GM18520 (cell line): ENCODE measurements around the gene TLNRD1.

Experiments
- ATAC-seq: cut with Tn5 transposase; IDR thresholded peaks from one replicate; pipeline ENCODE4 v1.9.1; 2021; ENCODE audit not compliant: unreplicated experiment

The TLNRD1 gene

GRCh38 chr15:80977627-80978036 is 23.1 kb upstream of the TLNRD1 start:
- no peak for ATAC-seq

- no peak for ATAC-seq
These were observed 21.9 kb upstream of the TLNRD1 start for GRCh38 chr15:80978685-80979329.

DNA sequence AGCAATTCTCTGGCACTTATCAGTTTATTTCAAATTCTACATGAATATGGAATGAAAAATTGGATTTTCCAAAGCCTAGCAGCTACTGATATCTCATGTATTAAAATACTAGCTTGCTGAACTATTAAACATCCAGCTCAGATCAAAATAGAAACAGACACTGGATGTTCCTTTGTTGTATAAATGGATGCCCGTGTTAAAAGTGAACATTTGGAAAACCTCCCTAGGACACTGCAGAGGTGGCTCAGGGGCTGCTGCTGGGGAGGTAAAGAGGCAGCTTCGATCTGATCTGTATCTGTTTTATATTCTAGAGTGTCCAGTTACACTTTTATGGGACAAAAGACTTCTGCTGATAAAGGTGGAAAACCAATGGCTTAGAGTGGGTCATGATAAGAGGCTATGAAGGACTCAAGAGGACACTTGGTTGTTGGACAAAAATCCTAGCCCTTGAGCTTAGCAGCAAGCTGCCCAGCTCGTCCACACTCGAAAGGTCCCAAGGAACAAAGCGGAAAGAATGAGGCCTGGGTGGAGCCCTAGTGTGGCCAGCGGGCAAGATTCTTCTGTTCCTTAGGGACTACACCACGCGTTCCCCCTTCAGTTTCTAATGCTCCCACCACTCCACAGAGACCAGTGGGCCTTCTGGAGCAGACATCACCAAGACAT is 21.1 kb upstream of the TLNRD1 start:
- ATAC-seq = no peak

DNA sequence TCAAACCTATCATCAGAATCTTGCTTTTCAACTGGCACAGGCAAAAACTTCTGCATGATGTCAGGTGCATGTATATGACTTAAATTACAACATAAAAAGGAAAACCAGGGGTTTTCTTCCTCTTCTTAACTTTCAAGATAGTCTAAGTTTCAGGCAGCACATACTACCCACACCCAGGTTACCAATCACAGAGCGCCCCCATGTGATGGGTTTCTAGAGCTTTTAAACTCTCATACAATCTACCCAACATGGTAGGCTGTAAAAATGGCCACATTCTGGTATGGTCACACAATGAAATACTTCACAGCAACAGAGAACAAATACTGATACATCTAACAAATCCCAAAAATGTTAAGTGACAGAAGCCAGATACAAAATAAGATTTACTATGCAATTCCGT is 18.5 kb upstream of the TLNRD1 start:
- ATAC-seq = no peak

DNA sequence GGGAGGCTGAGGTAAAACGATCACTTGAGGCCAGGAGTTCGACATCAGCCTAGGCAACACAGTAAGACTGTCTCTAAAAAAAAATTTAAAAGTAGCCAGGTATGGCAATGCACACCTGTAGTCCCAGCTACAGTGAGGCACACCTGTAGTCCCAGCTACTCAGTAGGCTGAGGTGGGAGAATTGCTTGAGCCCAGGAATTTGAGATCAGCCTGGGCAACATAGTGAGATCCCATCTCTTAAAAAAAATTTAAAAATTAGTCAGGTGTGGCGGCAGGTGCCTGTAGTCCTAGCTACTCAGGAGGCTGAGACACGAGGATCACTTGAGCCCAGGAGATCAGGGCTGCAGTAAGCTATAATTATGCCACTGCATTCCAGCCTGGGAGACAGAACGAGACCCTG is 17.9 kb upstream of the TLNRD1 start:
- no peak for ATAC-seq

DNA sequence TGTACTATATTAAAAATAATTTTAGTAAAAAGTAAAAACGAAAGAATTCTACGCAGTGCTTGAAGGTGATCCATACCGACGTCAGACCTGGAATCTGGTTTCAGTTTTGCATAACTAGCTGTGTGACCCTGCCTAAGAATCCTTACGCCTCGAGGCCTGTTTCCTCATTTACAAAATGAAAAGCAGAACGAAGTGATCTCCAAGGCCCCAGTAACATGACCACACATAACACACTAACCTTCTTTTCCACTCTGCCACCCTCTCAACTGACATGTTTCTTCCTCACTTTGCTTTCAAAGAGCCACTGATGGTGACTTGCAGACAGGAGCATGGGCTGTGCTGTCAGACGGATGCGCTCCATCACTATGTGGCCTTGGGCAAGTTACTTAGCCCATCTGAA is 15.9 kb upstream of the TLNRD1 start:
- ATAC-seq = no peak

DNA sequence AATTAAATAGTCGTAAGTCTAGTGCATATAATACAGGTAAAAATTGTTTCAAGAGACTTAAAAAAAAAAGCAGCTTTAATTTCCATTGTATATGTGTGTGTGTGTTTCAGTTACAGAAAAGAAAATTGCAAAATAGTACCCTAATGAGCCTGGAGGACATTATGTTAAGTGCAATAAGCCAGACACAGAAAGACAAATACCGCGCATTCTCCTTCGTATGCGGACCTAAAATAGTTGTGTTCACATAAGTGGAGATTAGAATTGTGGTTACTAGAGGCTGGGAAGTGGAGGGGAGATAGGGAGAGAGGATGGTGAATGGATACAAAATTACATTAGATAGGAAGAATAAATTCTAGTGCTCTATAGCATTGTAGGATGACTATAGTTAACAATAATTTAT is 14.7 kb upstream of the TLNRD1 start:
- ATAC-seq = no peak

DNA sequence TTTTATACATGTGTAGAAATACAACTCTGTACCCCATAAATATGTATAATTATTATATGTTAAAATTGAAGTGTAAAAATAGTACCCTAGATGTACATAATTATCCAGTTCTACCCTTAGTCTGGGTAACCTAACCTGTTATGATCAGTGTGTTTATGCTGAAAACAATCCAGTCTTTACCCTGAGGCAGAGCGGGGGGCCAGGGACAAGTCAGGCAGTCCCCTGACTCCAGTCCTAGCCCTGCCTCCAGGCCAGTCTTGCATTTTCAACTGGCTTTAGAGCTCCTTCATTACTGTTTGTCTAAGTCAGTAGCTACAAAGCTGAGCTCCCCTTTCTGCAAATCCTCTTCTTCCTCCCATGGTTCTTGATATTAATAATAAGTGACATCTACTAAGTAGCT is 14.2 kb upstream of the TLNRD1 start:
- no peak for ATAC-seq

DNA sequence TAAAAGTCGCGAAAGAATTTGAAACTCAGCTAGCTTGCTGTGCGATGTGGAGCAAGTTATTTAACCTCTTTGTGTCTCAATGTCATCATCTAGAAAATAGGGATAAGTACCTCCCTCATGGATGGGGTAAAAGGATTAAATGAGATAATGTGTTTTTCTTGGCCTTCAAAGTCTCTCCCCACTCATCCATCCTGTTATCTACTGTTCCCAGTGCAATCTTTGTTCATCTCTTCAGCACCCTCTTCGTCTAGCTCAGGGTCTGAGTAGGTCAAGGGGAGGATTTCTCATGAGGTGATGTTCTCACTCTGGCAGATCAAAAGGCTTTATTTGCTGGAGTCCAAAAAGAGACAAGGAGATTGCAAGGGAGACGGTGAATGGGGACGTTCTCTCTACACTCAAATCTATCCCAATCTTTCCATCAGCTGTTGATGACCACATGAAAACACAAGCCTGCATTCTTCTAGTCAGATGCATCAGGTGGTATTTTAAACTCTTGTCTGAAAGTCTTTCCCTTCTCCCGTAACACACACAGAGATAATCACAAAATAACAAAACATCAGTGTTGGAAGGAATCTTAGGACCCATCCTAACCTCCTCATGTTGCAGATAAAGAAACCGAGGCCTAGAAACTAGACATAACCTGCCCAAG is 12.5 kb upstream of the TLNRD1 start:
- ATAC-seq = no peak

GRCh38 chr15:80989081-80989517 is 11.6 kb upstream of the TLNRD1 start:
- no peak for ATAC-seq

DNA sequence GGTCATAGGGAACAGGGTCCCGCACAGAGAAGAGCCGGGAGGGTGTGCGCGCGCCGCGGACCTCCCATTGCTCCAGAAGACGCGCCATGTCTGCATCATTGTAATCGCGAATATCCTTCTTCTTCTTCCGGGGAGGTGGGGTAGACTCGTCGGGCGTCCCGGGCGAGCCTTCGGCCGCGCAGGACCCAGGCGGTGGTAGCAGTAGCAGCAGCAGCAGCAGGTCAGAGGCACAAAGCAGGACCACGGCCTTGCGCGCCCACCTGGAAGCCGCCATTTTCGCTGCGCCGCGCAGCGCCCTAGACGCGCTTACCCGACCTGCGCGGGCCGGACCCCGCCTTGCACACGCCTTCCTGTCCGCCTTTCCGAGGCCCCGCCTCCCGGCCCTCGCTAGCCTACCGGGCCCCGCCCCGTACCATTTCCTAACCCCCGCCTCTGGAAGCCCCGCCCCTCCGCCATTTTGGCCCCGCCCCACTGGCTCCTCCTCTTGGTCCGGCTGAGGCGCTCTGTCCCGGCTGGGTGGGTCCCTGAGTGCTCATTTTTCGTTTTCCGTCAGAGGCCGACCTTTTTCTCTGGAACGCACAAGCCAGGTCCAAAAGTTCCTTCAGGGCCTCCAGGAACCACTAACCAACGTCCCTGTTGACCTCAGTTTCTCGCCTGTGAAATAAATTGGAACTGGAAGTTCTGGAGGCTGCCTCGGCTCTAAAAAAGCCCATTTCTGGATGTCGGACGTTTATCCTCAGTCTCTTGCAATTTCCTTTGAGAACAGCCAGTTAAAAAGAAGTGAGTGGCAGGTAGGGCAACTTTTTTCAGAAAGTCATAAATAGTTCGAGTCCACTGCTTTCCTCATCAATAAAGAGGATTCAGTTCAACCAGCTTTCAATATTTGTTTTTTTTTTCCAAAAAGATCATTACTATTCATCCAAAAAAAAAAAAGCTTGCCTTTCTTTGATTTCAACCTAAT is 10.9 kb upstream of the TLNRD1 start, which contains the start of gene MESD:
MESD (minus strand) TSS at position 302 of the 961 bp plus-strand sequence; CDS start at position 274, 28 bp downstream.
- peak; percentile 87 for ATAC-seq

GRCh38 chr15:80990955-80991354 is 9.8 kb upstream of the TLNRD1 start:
- no peak for ATAC-seq

GRCh38 chr15:80991421-80991820 is 9.3 kb upstream of the TLNRD1 start:
- ATAC-seq = no peak

DNA sequence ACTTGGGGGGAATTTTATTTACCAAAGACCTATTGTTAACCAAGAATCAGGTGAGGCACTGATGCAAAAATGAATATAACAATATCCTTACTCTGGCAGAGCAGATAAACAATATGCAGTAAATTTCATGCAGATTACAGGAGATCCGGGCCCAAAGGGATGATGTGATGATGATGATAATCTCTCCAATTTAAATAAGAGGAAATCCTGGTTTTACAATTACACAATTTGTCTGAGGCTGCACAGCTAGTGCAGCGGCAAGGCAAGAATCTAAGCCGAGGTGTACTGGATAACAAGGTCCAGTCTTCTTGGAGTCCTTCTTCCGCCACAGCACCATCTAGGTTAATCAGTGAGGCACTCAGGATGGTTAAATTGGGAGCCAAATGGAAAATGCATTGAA is 8.7 kb upstream of the TLNRD1 start:
- no peak for ATAC-seq

DNA sequence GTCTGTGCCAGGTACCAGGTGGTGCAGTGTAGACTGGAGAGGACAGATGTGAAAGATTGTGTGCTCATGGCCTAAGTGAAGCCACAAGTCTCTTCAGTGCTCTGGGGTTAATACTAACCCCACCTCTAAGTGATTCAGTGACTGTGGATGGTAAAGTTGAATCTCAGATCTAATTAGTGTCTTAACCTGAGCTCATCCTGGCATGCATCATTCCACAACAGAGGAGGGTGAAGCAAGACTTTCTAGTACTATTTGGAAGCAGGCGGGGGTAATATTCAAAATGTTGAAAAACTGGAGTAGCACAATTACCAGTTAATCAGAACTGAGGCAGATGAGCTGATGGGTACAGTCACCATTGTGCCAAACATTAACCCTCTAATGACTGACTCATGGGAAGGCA is 8.3 kb upstream of the TLNRD1 start:
- ATAC-seq = no peak

- no peak for ATAC-seq
These were observed 4.5 kb upstream of the TLNRD1 start for GRCh38 chr15:80996247-80996646.

- ATAC-seq = no peak
These were observed 3.0 kb upstream of the TLNRD1 start for GRCh38 chr15:80997692-80998091.

GRCh38 chr15:80998251-80998650 is 2.5 kb upstream of the TLNRD1 start:
- no peak for ATAC-seq

- no peak for ATAC-seq
These were observed 1.1 kb upstream of the TLNRD1 start for GRCh38 chr15:80999623-81000036.

- no peak for ATAC-seq
These were observed 539 bp upstream of the TLNRD1 start for GRCh38 chr15:81000144-81000623.
